HepG2 (cell line): ENCODE data around the gene PRRT2. TPM values are rescaled to one million over a fixed set of nuclear protein-coding genes. Genes with fewer than 3 reads are reported as not detected.
A peak's percentile ranks its signal among the peaks of the same experiment; 100 is the strongest.

ENCODE experiments used
- ARID3A ChIP-seq: IDR thresholded peaks from 2 replicates; pipeline ENCODE4 v1.6.1; 2012; ENCODE audit warnings: low read depth, low read length, improper control_type of control experiment
- ATF1 ChIP-seq: IDR thresholded peaks from 2 replicates; pipeline ENCODE4 v1.6.1; 2016; ENCODE audit warnings: mild to moderate bottlenecking, control low read depth
- DNMT1 ChIP-seq: sonication (generic); formaldehyde crosslinking; IDR thresholded peaks from 2 replicates; pipeline ENCODE4 v1.5.1; 2020; ENCODE audit warnings: mild to moderate bottlenecking, missing genetic modification reagents
- FOXA3 ChIP-seq: IDR thresholded peaks from 2 replicates; pipeline ENCODE4 v1.6.1; 2016; ENCODE audit warnings: missing genetic modification reagents, missing compliant biosample characterization
- GLI4 ChIP-seq: sonication (generic); formaldehyde crosslinking; IDR thresholded peaks from 2 replicates; pipeline ENCODE4 v1.5.1; 2020; ENCODE audit warnings: missing genetic modification reagents, mild to moderate bottlenecking, moderate library complexity, borderline replicate concordance
- HNF1B ChIP-seq: sonication (generic); formaldehyde crosslinking; IDR thresholded peaks from 2 replicates; pipeline ENCODE4 v1.5.1; 2020; ENCODE audit warnings: mild to moderate bottlenecking, moderate library complexity, missing genetic modification reagents
- MYNN ChIP-seq: sonication (generic); formaldehyde crosslinking; IDR thresholded peaks from 2 replicates; pipeline ENCODE4 v1.4.0; 2020; ENCODE audit warnings: mild to moderate bottlenecking, low read depth, missing genetic modification reagents
- NCOA1 ChIP-seq: sonication (generic); formaldehyde crosslinking; IDR thresholded peaks from 2 replicates; pipeline ENCODE4 v1.9.0; 2021; ENCODE audit warnings: missing genetic modification reagents
- SP5 ChIP-seq: IDR thresholded peaks from 2 replicates; pipeline ENCODE4 v1.6.1; 2016; ENCODE audit warnings: low read depth, borderline replicate concordance
- SSRP1 ChIP-seq: IDR thresholded peaks from 2 replicates; pipeline ENCODE4 v1.6.1; 2016; ENCODE audit warnings: control low read depth
- THAP7 ChIP-seq: sonication (generic); formaldehyde crosslinking; IDR thresholded peaks from 2 replicates; pipeline ENCODE4 v1.8.1; 2023; ENCODE audit warnings: mild to moderate bottlenecking, missing genetic modification reagents
- ZKSCAN5 ChIP-seq: sonication (generic); formaldehyde crosslinking; IDR thresholded peaks from 2 replicates; pipeline ENCODE4 v1.5.1; 2020; ENCODE audit warnings: mild to moderate bottlenecking, missing genetic modification reagents
- ZNF251 ChIP-seq: sonication (generic); formaldehyde crosslinking; IDR thresholded peaks from 2 replicates; pipeline ENCODE4 v1.9.0; 2021; ENCODE audit warnings: mild to moderate bottlenecking, missing genetic modification reagents
- ZNF3 ChIP-seq: IDR thresholded peaks from 2 replicates; pipeline ENCODE4 v1.7.0; 2017; ENCODE audit warnings: inconsistent platforms
- ZNF350 ChIP-seq: sonication (generic); formaldehyde crosslinking; IDR thresholded peaks from 2 replicates; pipeline ENCODE4 v1.4.0; 2020; ENCODE audit warnings: mild to moderate bottlenecking, low read depth, missing genetic modification reagents, borderline replicate concordance
- ZNF550 ChIP-seq: sonication (generic); formaldehyde crosslinking; IDR thresholded peaks from 2 replicates; pipeline ENCODE4 v1.4.0; 2020; ENCODE audit warnings: mild to moderate bottlenecking, missing genetic modification reagents, borderline replicate concordance
- ZNF629 ChIP-seq: sonication (generic); formaldehyde crosslinking; conservative IDR thresholded peaks from 2 replicates; pipeline ENCODE4 v1.5.0; 2020; ENCODE audit warnings: missing genetic modification reagents
- ZNF709 ChIP-seq: sonication (generic); formaldehyde crosslinking; IDR thresholded peaks from 2 replicates; pipeline ENCODE4 v1.5.0; 2020; ENCODE audit warnings: mild to moderate bottlenecking, missing genetic modification reagents
- ZNF780A ChIP-seq: sonication (generic); formaldehyde crosslinking; IDR thresholded peaks from 2 replicates; pipeline ENCODE4 v1.8.0; 2022; ENCODE audit warnings: mild to moderate bottlenecking, missing genetic modification reagents, moderate library complexity
- ZNF790 ChIP-seq: sonication (generic); formaldehyde crosslinking; IDR thresholded peaks from 2 replicates; pipeline ENCODE4 v1.8.0; 2022; ENCODE audit warnings: missing genetic modification reagents, mild to moderate bottlenecking, borderline replicate concordance
- ZNF839 ChIP-seq: sonication (generic); formaldehyde crosslinking; IDR thresholded peaks from 2 replicates; pipeline ENCODE4 v1.4.0; 2020; ENCODE audit warnings: missing genetic modification reagents, mild to moderate bottlenecking, borderline replicate concordance
- ZNF841 ChIP-seq: sonication (generic); formaldehyde crosslinking; IDR thresholded peaks from 2 replicates; pipeline ENCODE4 v1.8.1; 2023; ENCODE audit warnings: missing genetic modification reagents, borderline replicate concordance
- polyA plus RNA-seq, 8 experiments: library from polyadenylated mRNA; depleted of rRNA in 3 of 8; stranded (reverse) in 7 of 8; unstranded in 1 of 8; fragments of >200 nt; fragmentation: Illumina TruSeq in 4 of 8; extraction: Trizol in 4 of 8; gene quantifications; 2 replicates each; pipeline versions ENCODE4 v1.2.1 to v1.2.3, GENCODE V29; 2011 to 2016; ENCODE audit warnings: low read depth in 4 of 8, missing spikeins in 1 of 8, mixed read lengths in 1 of 8; ENCODE audit not compliant: insufficient read depth in 1 of 8
- total RNA-seq, 5 experiments: library from RNA; depleted of rRNA; stranded (reverse); fragments of >200 nt; fragmentation: Illumina TruSeq; extraction: Trizol; gene quantifications; 2 replicates each; pipeline ENCODE4 v1.2.3, GENCODE V29; 2016; ENCODE audit warnings: low read depth in 1 of 5

PRRT2 gene
- total and polyA plus RNA-seq, 2 of the 13 experiments (the other 11 are each of a cell fraction or from before 2014, with no cell fraction given), result 0.51 to 1.1 TPM

- TF ChIP-seq ARID3A (no peak), ZNF780A (CRISPR knock-in tag) (0 out of 2 replicates have a peak, but pooled peaks have one; percentile 22), ZNF629 (CRISPR knock-in tag) (no peak), FOXA3 (CRISPR knock-in tag) (peak; percentile 36; the same call in 1 of the 2 replicates), ZKSCAN5 (CRISPR knock-in tag) (no peak), SSRP1 (CRISPR knock-in tag) (peak; percentile 87), ZNF839 (CRISPR knock-in tag) (no peak), ZNF350 (CRISPR knock-in tag) (peak; percentile 37; the same call in 1 of the 2 replicates), NCOA1 (CRISPR knock-in tag) (no peak), ZNF251 (CRISPR knock-in tag) (no peak), ZNF841 (CRISPR knock-in tag) (no peak), HNF1B (CRISPR knock-in tag) (peak; percentile 53), ZNF3 (CRISPR knock-in tag) (no peak), DNMT1 (0 out of 2 replicates have a peak, but pooled peaks have one; percentile 69), ZNF550 (CRISPR knock-in tag) (no peak), MYNN (CRISPR knock-in tag) (no peak), THAP7 (CRISPR knock-in tag) (no peak), ATF1 (CRISPR knock-in tag) (no peak), ZNF709 (CRISPR knock-in tag) (no peak), ZNF790 (CRISPR knock-in tag) (no peak), GLI4 (CRISPR knock-in tag) (peak; percentile 78; the same call in 1 of the 2 replicates), SP5 (CRISPR knock-in tag) (0 out of 2 replicates have a peak, but pooled peaks have one; percentile 16)
These were observed 27.0 kb upstream of the PRRT2 start (continued) for GRCh38 chr16:29784901-29785500.
